Gastroesophageal sphincter (tissue), 4 donors: Measurements from ENCODE around the gene EFNB2. TPM values are rescaled to one million over a fixed set of nuclear protein-coding genes. Genes with fewer than 3 reads are reported as not detected.

ENCODE experiments used
- ATAC-seq: fragments of 150-250 bp; one replicate; pipeline ENCODE4 v1.9.1; 2016; ENCODE audit warnings: mild to moderate bottlenecking, moderate library complexity
- H3K27ac ChIP-seq, 4 donors: fragments of 200-600 bp; sonication (generic) in 3 of 4; 1 replicate in 3 of 4; 2 replicates in 1 of 4; pipeline ENCODE4 v1.5.1; 2016 to 2019
- H3K27me3 ChIP-seq: fragments of 200-600 bp; sonication (generic); one replicate; pipeline ENCODE4 v1.5.1; 2019
- H3K36me3 ChIP-seq, 2 donors: fragments of 200-600 bp; sonication (generic); one replicate each; pipeline ENCODE4 v1.5.1; 2019; ENCODE audit warnings: control low read depth in 1 of 2
- H3K4me1 ChIP-seq, 3 donors: fragments of 200-600 bp; sonication (generic); 1 replicate in 2 of 3; 2 replicates in 1 of 3; pipeline ENCODE4 v1.5.1; 2016 to 2019; ENCODE audit warnings: control low read depth in 2 of 3
- H3K4me3 ChIP-seq, 2 donors: fragments of 200-600 bp; sonication (generic); one replicate each; pipeline ENCODE4 v1.5.1; 2019; ENCODE audit warnings: mild to moderate bottlenecking in 1 of 2, moderate library complexity in 1 of 2
- H3K9me3 ChIP-seq, 3 donors: fragments of 200-600 bp; sonication (generic); one replicate each; pipeline ENCODE4 v1.5.1; 2017 to 2019; ENCODE audit warnings: control low read depth in 2 of 3
- CTCF ChIP-seq, 4 experiments: fragments of 200-600 bp in 2 of 4; fragments of 450-650 bp in 2 of 4; sonication (generic) in 1 of 4; IDR thresholded peaks; one replicate each; pipeline ENCODE4 v1.5.1; 2017 to 2019; ENCODE audit warnings: antibody characterized with exemption in 4 of 4, mild to moderate bottlenecking in 2 of 4, moderate library complexity in 2 of 4
- EP300 ChIP-seq: sonication (generic); formaldehyde crosslinking; IDR thresholded peaks from one replicate; pipeline ENCODE4 v1.6.1; 2017; ENCODE audit warnings: antibody characterized with exemption, mild to moderate bottlenecking
- POLR2A ChIP-seq, 2 donors: fragments of 450-650 bp; IDR thresholded peaks; one replicate each; pipeline ENCODE4 v1.6.1; 2017; ENCODE audit warnings: antibody characterized with exemption in 2 of 2, mild to moderate bottlenecking in 2 of 2, moderate library complexity in 1 of 2
- POLR2AphosphoS5 ChIP-seq: sonication (generic); formaldehyde crosslinking; IDR thresholded peaks from one replicate; pipeline ENCODE4 v1.6.1; 2017; ENCODE audit warnings: antibody characterized with exemption
- whole genome bisulfite sequencing, 2 donors: methylation state at CpG; one replicate each; pipeline ENCODE4 v1.1.5; 2018; ENCODE audit warnings: low coverage in 1 of 2; 5-methylcytosine and 5-hydroxymethylcytosine counted together
- total RNA-seq, 4 donors: library from RNA; depleted of rRNA; stranded (reverse); fragments of >200 nt; gene quantifications; one replicate each; pipeline ENCODE4 v1.1.0, GENCODE V29; 2016

EFNB2 gene
- total RNA-seq, 4 donors from 2014 or later, result 13.7 to 39.7 (median 20.5) TPM

- peak within 1 kb of the TSS; percentile 62 to 98 (median 94) for H3K27ac ChIP-seq
- TF ChIP-seq CTCF (IDR thresholded peaks at IDR 0.05), result no peak
- peak; percentile 98 for TF ChIP-seq POLR2AphosphoS5
- peak; percentile 93 for TF ChIP-seq POLR2A (IDR thresholded peaks at IDR 0.05)
- TF ChIP-seq EP300, result no peak
- H3K36me3 ChIP-seq, result no peaks in the 10 kb centered on the region
- ATAC-seq, result peak; percentile 91
- H3K27me3 ChIP-seq, result no peaks in the 10 kb centered on the region
- H3K4me3 ChIP-seq, result peak within 1 kb of the TSS; percentile 45 to 91
- WGBS, 2 donors, result 0% methylated on average over 14 to 45 of the region's 108 CpGs
- no peaks in the 10 kb centered on the region for H3K9me3 ChIP-seq
- peaks cover 14 to 54% (median 14%) of the 10 kb centered on the region in 3 donors for H3K4me1 ChIP-seq
Observed at GRCh38 chr13:106567474-106568298, 32.2 kb upstream of the EFNB2 start, which contains the start of gene ARGLU1. ARGLU1 (minus strand) TSS chr13:106568137; CDS start chr13:106567919, 218 bp downstream.

- TF ChIP-seq POLR2AphosphoS5, result no peak
- no peak for TF ChIP-seq POLR2A (IDR thresholded peaks at IDR 0.05)
- no peak for TF ChIP-seq EP300
- TF ChIP-seq CTCF (IDR thresholded peaks at IDR 0.05), result no peak
- Histone ChIP-seq H3K27me3 (no peaks in the 10 kb centered on the region), H3K4me1 (peaks cover 18 to 62% (median 20%) of the 10 kb centered on the region in 3 donors), H3K36me3 (no peaks in the 10 kb centered on the region), H3K27ac (peak overlapping the region; percentile 62 to 98 (median 94)), H3K4me3 (peak overlapping the region; percentile 45 to 91), H3K9me3 (no peaks in the 10 kb centered on the region)
- WGBS, 2 donors, result 1% methylated on average over 24 to 33 of the region's 34 CpGs
- peak; percentile 35 for ATAC-seq
Observed at GRCh38 chr13:106566641-106567473, 31.4 kb upstream of the EFNB2 start.

- H3K4me3 ChIP-seq, result peak overlapping the region in 1 of 2 donors; percentile 91
- H3K27ac ChIP-seq, result peak overlapping the region in 1 of 4 donors; percentile 98
- TF ChIP-seq EP300 (no peak), POLR2AphosphoS5 (no peak), POLR2A (IDR thresholded peaks at IDR 0.05) (no peak), CTCF (IDR thresholded peaks at IDR 0.05) (no peak)
- H3K4me1 ChIP-seq, result peaks cover 22 to 75% (median 23%) of the 10 kb centered on the region in 3 donors
- H3K36me3 ChIP-seq, result no peaks in the 10 kb centered on the region
- no peak for ATAC-seq
- no peaks in the 10 kb centered on the region for H3K9me3 ChIP-seq
- 11 to 36% methylated on average over 4 of the region's 4 CpGs for whole genome bisulfite sequencing, 2 donors
- H3K27me3 ChIP-seq, result no peaks in the 10 kb centered on the region
Observed at GRCh38 chr13:106565127-106565775, 29.8 kb upstream of the EFNB2 start.

- H3K4me1 ChIP-seq, result peaks cover 26 to 95% (median 33%) of the 10 kb centered on the region in 3 donors
- H3K27me3 ChIP-seq, result no peaks in the 10 kb centered on the region
- H3K9me3 ChIP-seq, result no peaks in the 10 kb centered on the region
- TF ChIP-seq POLR2A (IDR thresholded peaks at IDR 0.05) (no peak), POLR2AphosphoS5 (no peak), EP300 (no peak), CTCF (IDR thresholded peaks at IDR 0.05) (no peak)
- WGBS, 2 donors, result 79% methylated on average over 1 of the region's 1 CpG; no CpG with 5 or more reads in 1 of the 2 donors
- H3K36me3 ChIP-seq, result peaks cover 0 to 17% of the 10 kb centered on the region in 2 donors
- no peak for ATAC-seq
- no peak overlapping the region for H3K27ac ChIP-seq
- H3K4me3 ChIP-seq, result no peak overlapping the region
Observed at GRCh38 chr13:106562301-106562700, 26.8 kb upstream of the EFNB2 start.
